GM06990 (cell line): Measurements from ENCODE around the gene NTM.

ENCODE experiments used
- DNase-seq: peaks from one replicate; pipeline ENCODE4 v3.0.0-alpha.2; 2011; ENCODE audit not compliant: insufficient read length; ENCODE audit errors: extremely low read depth
- H3K27me3 ChIP-seq: replicated peaks from 2 replicates; pipeline ENCODE4 v1.6.0; 2011; ENCODE audit warnings: low read length; ENCODE audit not compliant: control insufficient read depth, insufficient read depth
- H3K36me3 ChIP-seq: 2 replicates; pipeline ENCODE4 v1.5.1; 2011; ENCODE audit warnings: low read length; ENCODE audit not compliant: control insufficient read depth, insufficient read depth
- H3K4me3 ChIP-seq: replicated peaks from 2 replicates; pipeline ENCODE4 v1.5.1; 2011; ENCODE audit warnings: low read depth, mild to moderate bottlenecking, control low read depth, low read length
- TF ChIP-seq, protein P1 (sequence below): IDR thresholded peaks from 2 replicates; pipeline ENCODE4 v1.5.1; 2011; ENCODE audit warnings: low read length, control low read depth, mild to moderate bottlenecking, inconsistent platforms; ENCODE audit not compliant: insufficient read depth, poor library complexity, severe bottlenecking

Gene NTM

DNA sequence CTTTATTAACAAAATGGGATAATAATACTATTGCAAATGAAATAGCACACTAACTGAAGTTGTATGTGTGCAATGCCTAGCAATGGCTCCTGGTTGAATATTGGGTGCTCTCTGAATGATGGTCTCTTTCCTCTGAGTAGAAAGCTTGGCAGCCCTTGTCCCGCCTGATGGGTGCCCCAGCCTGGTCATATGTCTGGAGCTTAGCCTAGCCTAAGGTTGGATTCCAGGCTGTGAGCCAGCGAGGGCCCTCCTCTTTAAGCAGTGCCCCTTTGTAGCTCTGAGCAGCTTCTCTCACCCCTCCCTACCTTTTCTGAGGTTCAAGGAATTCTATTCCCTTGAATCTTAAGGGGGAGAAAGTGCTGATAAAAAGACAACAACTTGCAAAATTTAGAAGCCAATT is 499.9 kb downstream of the NTM start:
- DNase-seq = no peak
- H3K4me3 ChIP-seq = no peak overlapping the region
- H3K36me3 ChIP-seq = no peaks in the 10 kb centered on the region
- TF ChIP-seq, protein P1, sequence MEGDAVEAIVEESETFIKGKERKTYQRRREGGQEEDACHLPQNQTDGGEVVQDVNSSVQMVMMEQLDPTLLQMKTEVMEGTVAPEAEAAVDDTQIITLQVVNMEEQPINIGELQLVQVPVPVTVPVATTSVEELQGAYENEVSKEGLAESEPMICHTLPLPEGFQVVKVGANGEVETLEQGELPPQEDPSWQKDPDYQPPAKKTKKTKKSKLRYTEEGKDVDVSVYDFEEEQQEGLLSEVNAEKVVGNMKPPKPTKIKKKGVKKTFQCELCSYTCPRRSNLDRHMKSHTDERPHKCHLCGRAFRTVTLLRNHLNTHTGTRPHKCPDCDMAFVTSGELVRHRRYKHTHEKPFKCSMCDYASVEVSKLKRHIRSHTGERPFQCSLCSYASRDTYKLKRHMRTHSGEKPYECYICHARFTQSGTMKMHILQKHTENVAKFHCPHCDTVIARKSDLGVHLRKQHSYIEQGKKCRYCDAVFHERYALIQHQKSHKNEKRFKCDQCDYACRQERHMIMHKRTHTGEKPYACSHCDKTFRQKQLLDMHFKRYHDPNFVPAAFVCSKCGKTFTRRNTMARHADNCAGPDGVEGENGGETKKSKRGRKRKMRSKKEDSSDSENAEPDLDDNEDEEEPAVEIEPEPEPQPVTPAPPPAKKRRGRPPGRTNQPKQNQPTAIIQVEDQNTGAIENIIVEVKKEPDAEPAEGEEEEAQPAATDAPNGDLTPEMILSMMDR = no peak
- H3K27me3 ChIP-seq = no peaks in the 10 kb centered on the region

DNA sequence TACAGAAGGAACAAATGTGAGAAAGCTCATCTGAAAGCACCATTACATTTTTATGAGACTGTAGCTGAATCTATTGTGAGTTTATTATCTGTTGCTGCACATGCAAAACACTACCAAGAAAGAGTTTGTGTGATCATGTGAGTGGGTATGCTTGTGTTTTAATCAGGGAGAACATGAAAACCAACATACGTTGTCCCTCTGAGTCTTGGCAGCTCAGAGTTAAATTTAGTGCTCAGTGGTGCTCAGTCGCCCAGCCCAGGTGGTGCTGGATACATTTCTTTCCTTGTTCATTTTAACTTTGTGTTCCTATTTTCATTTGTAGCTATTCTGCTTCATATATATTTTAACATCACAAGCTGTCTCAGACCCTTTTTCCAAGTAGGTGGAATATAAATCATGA is 500.6 kb downstream of the NTM start:
- Histone ChIP-seq H3K4me3 (no peak overlapping the region), H3K36me3 (no peaks in the 10 kb centered on the region), H3K27me3 (no peaks in the 10 kb centered on the region)
- DNase-seq = no peak
- TF ChIP-seq, protein P1 = no peak

DNA sequence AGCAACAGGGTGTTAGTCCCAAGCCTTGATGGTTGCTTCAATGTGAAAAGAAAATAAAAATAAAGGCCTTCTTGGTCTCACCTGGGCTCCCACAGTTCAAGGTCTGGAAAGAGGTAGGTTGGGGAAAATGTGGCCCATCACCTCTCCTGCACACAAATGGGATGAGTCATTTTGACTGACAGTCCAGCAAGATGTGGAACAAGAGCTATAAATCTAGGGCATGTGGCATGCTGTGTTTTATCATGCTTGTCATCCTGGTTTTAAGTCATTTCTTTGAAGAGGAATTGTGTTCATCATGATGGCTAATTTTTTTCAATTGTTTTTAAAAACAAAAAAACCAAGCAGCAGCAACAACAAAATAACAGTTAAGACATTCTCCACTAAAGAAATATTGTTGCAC is 503.7 kb downstream of the NTM start:
- Histone ChIP-seq H3K27me3 (no peaks in the 10 kb centered on the region), H3K4me3 (no peak overlapping the region), H3K36me3 (no peaks in the 10 kb centered on the region)
- DNase-seq = no peak
- TF ChIP-seq, protein P1 = no peak

DNA sequence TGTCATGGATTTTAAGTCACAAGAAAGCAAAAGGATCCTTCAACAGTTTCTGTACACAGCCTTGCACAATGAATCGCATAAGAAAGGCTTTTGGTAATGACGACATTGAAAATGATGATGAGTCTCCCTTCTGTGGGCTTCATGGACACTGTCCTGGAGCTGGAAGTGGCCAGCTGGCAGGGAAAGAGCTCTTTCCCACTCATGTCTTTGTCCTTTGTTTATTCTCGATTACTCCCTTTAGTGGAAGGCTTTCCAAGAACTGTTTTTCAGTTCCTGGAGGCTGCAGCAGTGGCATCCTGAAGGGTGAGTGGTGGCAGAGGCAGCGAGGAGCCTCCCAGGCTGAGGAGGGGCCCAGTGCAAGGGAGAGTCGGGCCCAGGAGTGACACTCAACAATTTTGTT is 505.2 kb downstream of the NTM start:
- DNase-seq = no peak
- TF ChIP-seq, protein P1 = no peak
- no peaks in the 10 kb centered on the region for H3K36me3 ChIP-seq
- H3K27me3 ChIP-seq = no peaks in the 10 kb centered on the region; the same call in 1 of the 2 replicates
- H3K4me3 ChIP-seq = no peak overlapping the region

DNA sequence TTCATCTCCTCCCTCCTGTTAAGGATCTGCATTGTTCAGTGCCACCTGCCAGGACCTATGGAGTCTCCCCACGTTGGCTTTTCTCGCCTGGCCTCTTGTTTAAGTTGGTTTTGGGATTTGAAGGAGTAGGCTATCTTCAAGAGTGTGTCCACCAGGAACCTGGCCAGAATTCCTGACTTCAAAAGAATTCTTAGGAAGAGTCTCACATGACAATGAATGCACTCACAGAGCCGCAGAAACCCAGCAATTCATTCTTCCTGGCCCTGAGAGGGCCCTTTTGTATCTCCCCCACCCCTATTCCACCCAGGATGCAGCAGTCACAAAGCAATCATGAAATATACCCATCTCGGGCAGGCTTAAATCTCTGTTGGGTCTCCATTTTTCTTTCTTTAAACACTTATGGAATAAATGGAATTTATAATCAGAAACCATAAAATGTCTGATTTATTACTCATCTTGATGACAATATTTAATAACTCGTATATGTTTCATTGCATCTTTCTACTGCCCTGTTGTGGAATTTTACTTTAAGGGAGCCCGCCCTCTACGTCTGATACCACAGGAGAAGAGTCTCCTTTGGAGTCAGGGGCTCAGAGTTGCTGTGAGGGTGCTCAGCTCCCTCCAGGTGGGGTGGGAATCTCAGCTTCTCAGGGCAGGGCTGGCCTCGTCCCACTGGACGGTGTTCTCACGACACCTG is 507.0 kb downstream of the NTM start:
- TF ChIP-seq, protein P1 = no peak
- no peaks in the 10 kb centered on the region for H3K36me3 ChIP-seq
- no peak overlapping the region for H3K4me3 ChIP-seq
- no peak for DNase-seq
- H3K27me3 ChIP-seq = no peaks in the 10 kb centered on the region; the same call in 1 of the 2 replicates

DNA sequence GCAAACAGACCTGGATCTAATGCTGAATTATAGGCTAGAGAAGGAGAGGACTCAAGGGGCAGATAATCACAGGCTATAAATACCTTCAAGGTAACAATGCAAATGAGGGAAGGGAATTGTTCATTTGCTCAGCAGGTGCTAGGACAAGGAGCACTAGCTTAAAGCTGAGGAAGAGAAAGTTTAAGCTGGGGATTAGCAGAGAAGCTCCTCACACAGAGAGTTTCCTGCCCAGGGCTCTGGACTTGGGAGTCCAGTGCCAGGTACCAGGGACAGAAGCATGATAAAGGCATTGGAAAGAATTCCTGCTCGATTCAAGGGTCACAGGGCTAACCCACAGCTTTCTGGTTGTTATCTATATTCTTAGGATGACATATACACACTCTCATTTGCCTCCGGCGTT is 509.9 kb downstream of the NTM start:
- no peak for DNase-seq
- Histone ChIP-seq H3K36me3 (no peaks in the 10 kb centered on the region), H3K4me3 (no peak overlapping the region), H3K27me3 (no peaks in the 10 kb centered on the region; the same call in 1 of the 2 replicates)
- TF ChIP-seq, protein P1 = no peak
